C4-2B (cell line): ENCODE measurements around the gene KDM4D.

Experiments
- ZFX ChIP-seq: fragments of 450-650 bp; IDR thresholded peaks from 2 replicates; pipeline ENCODE4 v1.6.1; 2017
- TF ChIP-seq, protein P1 (sequence below): fragments of 450-650 bp; conservative IDR thresholded peaks from 2 replicates; pipeline ENCODE4 v1.5.1; 2017; ENCODE audit warnings: mild to moderate bottlenecking

- TF ChIP-seq, protein P1, sequence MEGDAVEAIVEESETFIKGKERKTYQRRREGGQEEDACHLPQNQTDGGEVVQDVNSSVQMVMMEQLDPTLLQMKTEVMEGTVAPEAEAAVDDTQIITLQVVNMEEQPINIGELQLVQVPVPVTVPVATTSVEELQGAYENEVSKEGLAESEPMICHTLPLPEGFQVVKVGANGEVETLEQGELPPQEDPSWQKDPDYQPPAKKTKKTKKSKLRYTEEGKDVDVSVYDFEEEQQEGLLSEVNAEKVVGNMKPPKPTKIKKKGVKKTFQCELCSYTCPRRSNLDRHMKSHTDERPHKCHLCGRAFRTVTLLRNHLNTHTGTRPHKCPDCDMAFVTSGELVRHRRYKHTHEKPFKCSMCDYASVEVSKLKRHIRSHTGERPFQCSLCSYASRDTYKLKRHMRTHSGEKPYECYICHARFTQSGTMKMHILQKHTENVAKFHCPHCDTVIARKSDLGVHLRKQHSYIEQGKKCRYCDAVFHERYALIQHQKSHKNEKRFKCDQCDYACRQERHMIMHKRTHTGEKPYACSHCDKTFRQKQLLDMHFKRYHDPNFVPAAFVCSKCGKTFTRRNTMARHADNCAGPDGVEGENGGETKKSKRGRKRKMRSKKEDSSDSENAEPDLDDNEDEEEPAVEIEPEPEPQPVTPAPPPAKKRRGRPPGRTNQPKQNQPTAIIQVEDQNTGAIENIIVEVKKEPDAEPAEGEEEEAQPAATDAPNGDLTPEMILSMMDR: no peak
- no peak for TF ChIP-seq ZFX
These were observed 46.7 kb upstream of the KDM4D start for GRCh38 chr11:94926698-94927237.
